DOHH2 (cell line): ENCODE measurements around the gene ACO1.

ENCODE experiments used
- H3F3A ChIP-seq: fragments of 200-600 bp; sonication (generic), shearing (Covaris generic); 2 replicates; pipeline ENCODE4 v1.6.0; 2016; ENCODE audit warnings: antibody characterized with exemption, mild to moderate bottlenecking; ENCODE audit not compliant: control insufficient read depth, insufficient read depth
- H3K27ac ChIP-seq: fragments of 200-600 bp; sonication (generic); 2 replicates; pipeline ENCODE4 v1.5.1; 2014; ENCODE audit warnings: low read depth, mild to moderate bottlenecking, low read length, moderate library complexity
- H3K27me3 ChIP-seq: fragments of 200-600 bp; sonication (generic); 2 replicates; pipeline ENCODE4 v1.6.1; 2014; ENCODE audit warnings: mild to moderate bottlenecking, low read length, mixed read lengths; ENCODE audit not compliant: control insufficient read depth
- H3K36me3 ChIP-seq: fragments of 200-600 bp; sonication (generic); 2 replicates; pipeline ENCODE4 v1.6.1; 2014; ENCODE audit warnings: mild to moderate bottlenecking, low read length, moderate library complexity, mixed read lengths; ENCODE audit not compliant: control insufficient read depth
- H3K4me1 ChIP-seq: fragments of 200-600 bp; sonication (generic); 2 replicates; pipeline ENCODE4 v1.6.1; 2014; ENCODE audit warnings: mild to moderate bottlenecking, low read length, mixed read lengths; ENCODE audit not compliant: control insufficient read depth
- H3K4me2 ChIP-seq: fragments of 200-600 bp; sonication (generic); 2 replicates; pipeline ENCODE4 v1.6.0; 2014; ENCODE audit warnings: mild to moderate bottlenecking, low read length, moderate library complexity
- H3K4me3 ChIP-seq: fragments of 200-600 bp; sonication (generic); 2 replicates; pipeline ENCODE4 v1.5.1; 2014; ENCODE audit warnings: mild to moderate bottlenecking, low read length, mixed read lengths
- H3K79me2 ChIP-seq: fragments of 200-600 bp; sonication (generic); 2 replicates; pipeline ENCODE4 v1.6.1; 2014; ENCODE audit warnings: mild to moderate bottlenecking, low read length, mixed read lengths; ENCODE audit not compliant: control insufficient read depth
- H3K9me2 ChIP-seq: fragments of 200-600 bp; sonication (generic); replicated peaks from 2 replicates; pipeline ENCODE4 v1.6.1; 2014; ENCODE audit warnings: mild to moderate bottlenecking, low read length, mixed read lengths; ENCODE audit not compliant: control insufficient read depth
- H3K9me3 ChIP-seq: fragments of 200-600 bp; sonication (generic); 2 replicates; pipeline ENCODE4 v1.6.1; 2014; ENCODE audit warnings: antibody characterized with exemption, low read length, mixed read lengths; ENCODE audit not compliant: control insufficient read depth, insufficient read depth
- H4K20me1 ChIP-seq: fragments of 200-600 bp; sonication (generic); 2 replicates; pipeline ENCODE4 v1.6.0; 2014; ENCODE audit warnings: low read depth, mild to moderate bottlenecking, antibody characterized with exemption, low read length, moderate library complexity; ENCODE audit not compliant: control insufficient read depth, insufficient read depth
- EZH2phosphoT487 ChIP-seq: fragments of 200-600 bp; sonication (generic); IDR thresholded peaks from 2 replicates; pipeline ENCODE4 v1.6.1; 2017; ENCODE audit warnings: borderline replicate concordance, mild to moderate bottlenecking, antibody characterized with exemption, low read length, moderate library complexity, mixed read lengths
- TF ChIP-seq, protein P1 (sequence below): fragments of 200-600 bp; sonication (generic); IDR thresholded peaks from one replicate; pipeline ENCODE4 v1.5.1; 2014; ENCODE audit warnings: antibody characterized with exemption, mild to moderate bottlenecking, low read depth, low read length; ENCODE audit not compliant: poor library complexity, severe bottlenecking

The ACO1 gene

GRCh38 chr9:32385152-32385884 lies 875 bp downstream of the ACO1 start:
- Histone ChIP-seq H3K9me3 (no peaks in the 10 kb centered on the region), H4K20me1 (no peaks in the 10 kb centered on the region), H3K27me3 (peaks cover 33% of the 10 kb centered on the region), H3F3A (no peaks in the 10 kb centered on the region), H3K9me2 (no peaks in the 10 kb centered on the region), H3K36me3 (no peaks in the 10 kb centered on the region), H3K27ac (no peak overlapping the region), H3K79me2 (no peaks in the 10 kb centered on the region), H3K4me2 (peak overlapping the region; percentile 74), H3K4me3 (peak overlapping the region; percentile 78), H3K4me1 (peaks cover 15% of the 10 kb centered on the region)
- TF ChIP-seq EZH2phosphoT487: no peak
- TF ChIP-seq, protein P1, sequence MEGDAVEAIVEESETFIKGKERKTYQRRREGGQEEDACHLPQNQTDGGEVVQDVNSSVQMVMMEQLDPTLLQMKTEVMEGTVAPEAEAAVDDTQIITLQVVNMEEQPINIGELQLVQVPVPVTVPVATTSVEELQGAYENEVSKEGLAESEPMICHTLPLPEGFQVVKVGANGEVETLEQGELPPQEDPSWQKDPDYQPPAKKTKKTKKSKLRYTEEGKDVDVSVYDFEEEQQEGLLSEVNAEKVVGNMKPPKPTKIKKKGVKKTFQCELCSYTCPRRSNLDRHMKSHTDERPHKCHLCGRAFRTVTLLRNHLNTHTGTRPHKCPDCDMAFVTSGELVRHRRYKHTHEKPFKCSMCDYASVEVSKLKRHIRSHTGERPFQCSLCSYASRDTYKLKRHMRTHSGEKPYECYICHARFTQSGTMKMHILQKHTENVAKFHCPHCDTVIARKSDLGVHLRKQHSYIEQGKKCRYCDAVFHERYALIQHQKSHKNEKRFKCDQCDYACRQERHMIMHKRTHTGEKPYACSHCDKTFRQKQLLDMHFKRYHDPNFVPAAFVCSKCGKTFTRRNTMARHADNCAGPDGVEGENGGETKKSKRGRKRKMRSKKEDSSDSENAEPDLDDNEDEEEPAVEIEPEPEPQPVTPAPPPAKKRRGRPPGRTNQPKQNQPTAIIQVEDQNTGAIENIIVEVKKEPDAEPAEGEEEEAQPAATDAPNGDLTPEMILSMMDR: no peak

DNA sequence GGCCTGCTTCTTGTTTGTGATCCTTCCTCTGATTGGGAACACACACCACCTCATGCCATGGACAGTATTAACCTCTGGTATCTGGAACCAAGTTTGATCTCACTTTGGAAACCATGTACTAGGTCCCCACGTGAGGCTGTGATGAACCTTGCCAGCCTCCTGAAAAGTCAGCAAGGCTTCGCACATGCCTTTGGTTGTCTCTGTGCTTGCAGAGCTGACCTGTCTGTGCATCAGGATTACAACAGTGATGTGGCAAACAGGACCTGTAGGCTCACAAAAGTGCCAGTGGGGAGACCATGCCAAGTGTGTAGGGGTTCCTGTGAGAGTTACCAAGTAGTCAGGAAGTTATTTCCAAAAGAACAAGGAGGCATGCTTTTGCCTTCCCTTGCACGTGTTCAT lies 1.4 kb downstream of the ACO1 start:
- Histone ChIP-seq H3K9me2 (no peaks in the 10 kb centered on the region), H3K9me3 (no peaks in the 10 kb centered on the region), H3K79me2 (no peaks in the 10 kb centered on the region), H3K4me1 (peaks cover 15% of the 10 kb centered on the region), H3K36me3 (no peaks in the 10 kb centered on the region), H3K27ac (no peak overlapping the region), H3F3A (no peaks in the 10 kb centered on the region), H3K27me3 (peaks cover 33% of the 10 kb centered on the region), H3K4me3 (no peak overlapping the region), H3K4me2 (no peak overlapping the region), H4K20me1 (no peaks in the 10 kb centered on the region)
- TF ChIP-seq, protein P1: no peak
- TF ChIP-seq EZH2phosphoT487: no peak

- Histone ChIP-seq H3K27ac (no peak overlapping the region), H3K79me2 (no peaks in the 10 kb centered on the region), H3K4me1 (peaks cover 15% of the 10 kb centered on the region), H3F3A (no peaks in the 10 kb centered on the region), H3K4me3 (no peak overlapping the region), H3K9me2 (no peaks in the 10 kb centered on the region), H3K36me3 (no peaks in the 10 kb centered on the region), H3K27me3 (peaks cover 26% of the 10 kb centered on the region), H4K20me1 (no peaks in the 10 kb centered on the region), H3K4me2 (no peak overlapping the region), H3K9me3 (no peaks in the 10 kb centered on the region)
- TF ChIP-seq EZH2phosphoT487: no peak
- TF ChIP-seq, protein P1: no peak
These were observed 2.8 kb downstream of the ACO1 start for GRCh38 chr9:32387256-32387655.
